ENCODE results near the gene UBE2F.
"Not testable (repeated sequence)": the region's sequence is repeated elsewhere in the genome, so short reads cannot be mapped to it uniquely, and the experiment has no call there.

The UBE2F gene

DNA sequence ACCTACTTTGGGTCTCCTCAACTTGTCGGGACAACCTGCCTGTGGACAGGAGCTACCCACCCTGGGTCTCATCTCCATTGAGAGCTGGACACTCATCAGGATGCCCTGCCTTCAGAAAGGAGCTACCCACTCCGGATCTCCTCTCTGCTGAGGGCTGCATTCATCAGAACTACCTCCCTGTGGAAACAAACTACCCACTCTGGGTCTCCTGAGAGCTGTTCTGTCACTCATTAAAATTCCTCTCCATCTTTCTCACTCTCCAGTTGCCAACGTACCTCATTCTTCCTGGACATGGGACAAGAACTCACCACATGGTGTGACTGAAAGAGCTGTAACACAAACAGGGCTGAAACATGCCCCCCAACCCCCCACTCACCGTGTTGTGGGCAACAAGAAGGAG, 22.5 kb upstream of the UBE2F start:
- DNase-seq (ENCODE audit: low spot score) = no peak

DNA sequence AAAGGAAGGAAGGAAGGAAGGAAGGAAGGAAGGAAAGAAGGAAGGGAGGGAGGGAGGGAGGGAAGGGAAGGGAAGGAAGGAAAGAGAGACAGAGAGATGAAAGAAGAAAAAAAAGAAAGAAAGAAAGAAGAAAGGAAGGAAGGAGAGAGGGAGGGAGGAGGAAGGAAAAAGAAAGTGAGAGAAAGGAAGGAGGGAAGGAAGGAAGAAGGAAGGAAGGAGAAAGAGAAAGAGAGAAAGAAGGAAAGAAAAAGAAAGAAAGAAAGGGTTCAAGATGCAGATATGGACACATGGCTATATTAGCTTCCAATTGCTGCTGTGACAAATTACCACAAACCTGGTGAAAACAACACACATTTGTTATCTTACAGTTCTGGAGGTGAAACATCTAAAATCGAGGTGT, 20.4 kb upstream of the UBE2F start:
- no peak for DNase-seq (ENCODE audit: low spot score)

DNA sequence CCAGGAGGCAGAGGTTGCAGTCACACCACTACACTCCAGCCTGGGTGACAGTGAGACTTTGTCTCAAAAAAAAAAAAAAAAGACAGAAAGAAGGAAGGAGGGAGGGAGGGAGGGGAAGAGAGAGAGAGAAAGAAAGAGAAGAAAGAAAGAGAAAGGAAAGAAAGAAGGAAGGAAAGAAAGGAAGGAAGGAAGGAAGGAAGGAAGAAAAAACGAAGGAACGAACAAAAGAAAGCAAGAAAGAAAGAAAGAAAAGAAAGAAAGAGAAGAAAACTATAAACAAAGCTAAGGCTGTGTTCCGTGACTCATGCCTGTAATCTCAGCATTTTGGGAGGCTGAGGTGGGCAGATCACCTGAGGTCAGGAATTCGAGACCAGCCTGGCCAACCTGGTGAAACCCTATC, 15.5 kb upstream of the UBE2F start:
- not testable (repeated sequence) for DNase-seq (ENCODE audit: low spot score)

DNA sequence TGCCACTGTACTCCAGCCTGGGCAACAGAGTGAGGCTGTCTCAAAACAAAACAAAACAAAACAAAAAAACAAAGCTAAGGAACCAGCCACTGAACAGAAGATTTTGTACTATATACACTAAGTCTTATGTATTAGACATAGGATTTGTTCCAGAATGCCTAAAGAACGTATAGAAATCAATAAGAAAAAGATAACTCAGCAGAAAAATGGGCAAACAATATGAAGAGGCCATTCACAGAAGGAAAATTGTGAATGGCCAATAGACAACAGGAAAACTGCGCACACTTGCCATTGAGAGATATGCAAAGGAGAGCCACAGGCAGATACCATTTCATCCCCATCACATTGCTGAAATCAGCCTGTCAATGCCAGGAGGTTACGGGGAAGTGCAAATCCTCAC, 14.9 kb upstream of the UBE2F start:
- no peak for DNase-seq (ENCODE audit: low spot score)

DNA sequence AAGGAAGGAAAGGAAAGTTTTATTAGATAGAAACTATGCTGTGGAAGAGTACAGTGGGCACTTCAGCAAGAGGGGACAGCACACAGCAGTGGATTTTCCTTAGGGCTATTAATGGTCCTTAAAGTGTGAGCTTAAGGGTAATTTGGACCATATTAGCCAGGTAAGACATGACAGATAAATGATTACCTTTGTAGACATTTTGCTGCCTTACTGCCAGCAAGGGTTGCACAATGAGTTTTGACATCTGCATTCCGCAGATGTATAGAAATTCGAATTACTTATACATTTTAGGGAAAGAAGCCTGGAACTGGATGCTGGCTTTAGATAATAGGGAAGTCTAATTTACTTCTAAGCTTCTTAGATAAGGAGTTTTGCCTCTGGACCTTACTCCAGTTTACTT, 14.0 kb upstream of the UBE2F start:
- no peak for DNase-seq (ENCODE audit: low spot score)

DNA sequence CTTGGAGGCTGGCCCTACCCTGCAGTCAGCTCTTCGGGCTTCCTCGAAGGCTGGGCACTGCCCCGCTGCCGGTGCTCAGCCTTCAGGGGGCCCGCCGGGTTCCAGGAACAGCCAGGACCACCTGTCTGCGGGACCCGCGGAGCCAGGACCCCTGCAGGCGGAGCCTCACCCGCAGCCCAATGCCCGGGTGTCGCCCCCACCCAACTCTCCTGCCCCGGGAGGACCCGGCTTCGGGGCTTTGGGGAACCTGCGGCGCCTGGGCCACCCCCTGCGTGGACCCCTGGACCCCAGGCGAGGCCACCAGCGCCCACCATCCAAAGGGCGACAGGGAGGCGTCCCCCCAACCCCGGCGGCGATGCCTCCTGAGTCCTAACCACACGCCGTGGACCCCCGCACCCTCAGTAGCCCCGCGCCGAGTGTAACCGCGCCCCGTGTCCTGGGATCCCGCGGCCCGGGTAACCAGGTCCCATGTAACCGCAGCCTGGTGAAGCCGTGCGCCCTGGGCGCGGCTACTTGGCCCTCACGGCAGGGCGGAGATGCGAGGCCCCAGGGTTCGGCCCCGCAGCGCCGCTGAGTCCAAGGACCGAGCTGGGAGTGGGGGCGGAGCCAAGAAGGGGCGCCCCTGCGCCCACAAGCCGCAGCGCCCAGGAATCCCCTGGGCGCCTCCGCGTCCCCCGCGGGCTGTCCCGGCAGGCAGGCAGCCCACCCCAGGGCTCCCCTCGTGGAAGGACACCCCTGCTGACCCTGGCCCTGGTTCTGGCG, 11.0 kb upstream of the UBE2F start:
- no peak for DNase-seq (ENCODE audit: low spot score)

DNA sequence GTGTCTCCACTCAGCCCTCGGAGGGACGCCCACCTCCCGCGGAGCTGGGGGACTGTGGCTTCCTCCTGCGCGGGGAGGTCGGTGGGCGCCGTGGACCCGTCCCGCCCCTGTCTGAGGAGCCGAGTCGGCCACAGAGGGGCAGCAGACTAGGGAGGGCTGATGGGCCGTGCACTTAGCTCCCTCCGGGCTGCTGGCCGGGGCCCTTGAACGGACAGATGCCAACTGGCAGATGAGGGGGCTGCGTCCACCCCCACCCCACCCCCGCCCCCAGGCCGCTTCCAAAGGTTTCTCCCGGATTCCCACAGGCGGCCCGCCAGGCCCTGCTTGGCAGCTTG, 10.4 kb upstream of the UBE2F start:
- DNase-seq (ENCODE audit: low spot score) = no peak

DNA sequence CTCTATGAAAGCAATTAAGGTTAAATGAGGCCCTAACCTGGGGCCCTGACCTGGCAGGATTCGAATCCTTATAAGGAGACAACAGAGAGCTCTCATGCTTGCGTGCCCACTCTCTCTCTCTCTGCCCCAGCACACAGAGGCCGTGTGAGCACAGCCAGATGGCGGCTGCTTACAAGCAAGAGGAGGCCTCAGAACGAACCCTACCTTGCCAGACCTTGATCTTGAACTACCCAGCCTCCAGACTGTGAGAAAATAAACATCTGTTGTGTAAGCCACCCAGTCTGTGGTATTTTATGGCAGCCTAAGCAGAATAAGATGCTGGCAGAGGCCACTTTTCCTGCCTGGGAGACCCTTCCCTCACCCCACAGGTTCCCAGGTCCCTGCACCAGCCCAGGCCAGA, 5.2 kb upstream of the UBE2F start:
- no peak for DNase-seq (ENCODE audit: low spot score)

DNA sequence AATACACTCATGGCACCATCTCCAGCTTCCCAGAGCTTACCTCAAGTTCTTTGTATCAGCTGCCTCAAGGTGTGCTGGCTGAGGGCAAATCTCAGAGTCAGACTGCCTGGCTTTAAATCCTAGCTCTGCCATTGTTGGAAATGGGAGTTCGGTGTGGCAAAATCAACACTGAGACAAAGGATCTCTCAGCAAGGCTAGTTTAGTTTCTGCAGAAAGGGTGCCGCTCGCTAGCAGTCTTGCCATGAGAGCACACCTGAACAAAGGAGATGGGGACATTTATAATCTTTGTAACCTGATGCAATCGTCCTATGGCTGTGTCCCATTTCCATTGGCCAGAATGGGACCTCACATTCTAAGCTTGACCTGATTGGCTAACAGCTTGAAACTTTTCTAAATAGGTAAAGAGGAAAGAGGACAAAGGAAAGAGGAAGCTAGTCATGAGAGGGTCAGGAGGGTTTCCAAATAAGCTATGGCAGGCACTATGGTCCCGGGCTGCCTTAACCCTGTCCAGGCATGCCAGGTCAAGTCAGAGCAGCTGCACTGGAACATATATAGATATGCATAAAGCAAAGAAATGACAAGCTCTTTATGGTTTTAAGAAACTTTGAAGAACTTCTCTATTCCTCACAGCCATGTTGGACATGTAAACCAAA, 4.3 kb upstream of the UBE2F start:
- DNase-seq (ENCODE audit: low spot score) = no peak

DNA sequence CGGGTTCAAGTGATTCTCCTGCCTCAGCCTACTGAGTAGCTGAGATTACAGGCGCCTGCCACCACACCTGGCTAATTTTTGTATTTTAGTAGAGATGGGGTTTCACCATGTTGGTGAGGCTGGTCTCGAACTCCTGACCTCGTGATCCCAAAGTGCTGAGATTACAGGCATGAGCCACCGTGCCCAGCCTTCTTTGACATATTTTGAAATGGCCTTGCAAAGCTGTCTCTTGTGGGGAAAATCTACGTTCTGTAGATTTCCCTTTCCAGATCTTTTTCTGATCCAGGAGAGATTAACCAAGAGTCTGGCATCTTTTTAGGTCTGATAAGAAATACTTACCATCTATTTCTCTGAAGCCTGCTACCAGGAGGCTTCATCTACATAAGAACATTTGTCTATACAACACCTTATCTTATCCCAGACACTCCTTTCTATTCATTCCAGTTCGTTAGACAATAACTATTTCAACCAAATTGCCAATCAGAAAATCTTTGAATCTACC, 3.3 kb upstream of the UBE2F start:
- DNase-seq (ENCODE audit: low spot score) = not testable (repeated sequence)

DNA sequence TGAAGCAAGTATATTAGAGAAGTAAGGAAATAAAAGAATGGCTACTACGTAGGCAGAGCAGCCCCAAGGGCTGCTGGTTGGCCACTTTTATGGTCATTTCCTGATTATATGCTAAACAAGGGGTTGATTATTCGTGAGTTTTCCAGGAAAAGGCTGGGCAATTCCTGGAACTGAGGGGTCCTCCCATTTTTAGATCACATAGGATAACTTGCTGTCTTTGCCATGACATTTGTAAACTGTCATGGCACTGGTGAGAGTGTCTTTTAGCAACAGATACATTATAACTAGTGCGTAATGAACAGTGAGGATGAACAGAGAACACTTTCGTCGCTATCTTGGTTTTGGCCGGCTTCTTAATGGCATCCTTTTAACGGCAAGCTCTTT, 2.6 kb upstream of the UBE2F start:
- DNase-seq (ENCODE audit: low spot score) = no peak

DNA sequence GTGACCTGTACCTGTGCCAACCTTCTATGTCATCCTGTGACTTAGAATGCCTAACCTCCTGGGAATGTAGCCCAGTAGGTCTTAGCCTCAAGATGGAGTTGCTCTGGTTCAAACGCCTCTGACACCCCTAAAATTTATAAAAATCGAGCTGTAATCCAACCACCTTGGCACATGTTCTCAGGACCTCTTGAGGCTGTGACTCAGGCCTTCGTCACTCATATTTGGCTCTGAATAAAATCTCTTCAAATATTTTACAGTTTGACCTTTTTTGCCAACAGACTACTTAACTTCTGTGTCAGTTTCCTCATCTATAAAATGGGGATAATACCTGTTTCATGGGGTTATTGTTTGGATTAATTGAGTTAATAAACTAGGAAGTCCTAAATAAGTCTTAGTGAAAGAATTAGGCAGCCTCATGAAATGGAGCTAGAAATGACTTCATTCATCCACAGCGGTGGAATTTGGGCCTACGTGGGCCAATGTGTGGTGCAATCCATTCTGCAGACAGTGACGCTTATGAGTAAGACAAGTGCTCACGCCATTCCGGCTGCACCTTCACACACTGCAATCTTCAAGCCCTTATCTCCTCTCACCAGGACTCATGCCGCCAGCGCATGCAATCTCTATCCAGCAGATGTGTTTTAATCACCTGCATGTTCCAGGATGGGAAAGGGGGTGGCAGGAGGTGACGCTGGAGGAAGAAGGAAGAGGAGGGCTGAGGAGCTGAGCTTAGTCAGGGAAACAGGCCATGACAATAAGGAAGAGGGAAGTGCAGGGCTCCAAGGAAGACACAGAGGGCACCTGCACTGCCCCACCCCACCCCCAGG, 2.0 kb upstream of the UBE2F start:
- no peak for DNase-seq (ENCODE audit: low spot score)

DNA sequence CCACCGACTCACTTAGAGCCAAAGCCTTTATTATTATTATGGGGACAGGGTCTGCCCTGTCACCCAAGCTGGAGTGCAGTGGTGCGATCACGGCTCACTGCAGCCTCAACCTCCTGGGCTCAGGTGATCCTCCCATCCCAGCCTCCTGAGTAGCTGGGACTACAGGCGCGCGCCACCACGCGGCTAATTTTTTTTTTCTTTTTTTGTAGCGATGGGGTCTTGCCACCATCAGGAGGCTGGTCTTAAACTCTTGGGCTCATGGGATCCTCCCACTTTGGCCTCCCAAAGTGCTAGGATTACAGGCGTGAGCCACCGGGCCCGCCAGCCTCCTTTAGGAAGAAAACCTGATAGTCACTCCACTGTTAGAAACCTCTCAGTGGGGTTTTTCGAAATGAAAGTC, 970 bp upstream of the UBE2F start:
- DNase-seq (ENCODE audit: low spot score) = not testable (repeated sequence)

DNA sequence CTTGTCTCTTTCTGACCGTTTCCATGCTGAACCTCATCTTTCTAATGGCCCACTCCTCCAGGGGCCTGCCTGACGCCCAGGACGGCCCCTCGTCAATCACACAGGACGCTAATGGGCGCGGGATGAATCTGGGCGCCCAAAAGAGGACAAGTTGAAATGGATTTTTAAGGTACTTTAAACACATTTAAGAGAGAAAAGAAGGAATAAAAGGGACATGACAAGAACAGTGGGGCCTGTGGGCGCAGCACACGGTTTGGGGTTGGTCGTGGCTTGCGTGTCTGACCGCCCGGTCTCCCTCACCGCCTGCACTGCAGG, 607 bp upstream of the UBE2F start:
- no peak for DNase-seq (ENCODE audit: low spot score)

DNA sequence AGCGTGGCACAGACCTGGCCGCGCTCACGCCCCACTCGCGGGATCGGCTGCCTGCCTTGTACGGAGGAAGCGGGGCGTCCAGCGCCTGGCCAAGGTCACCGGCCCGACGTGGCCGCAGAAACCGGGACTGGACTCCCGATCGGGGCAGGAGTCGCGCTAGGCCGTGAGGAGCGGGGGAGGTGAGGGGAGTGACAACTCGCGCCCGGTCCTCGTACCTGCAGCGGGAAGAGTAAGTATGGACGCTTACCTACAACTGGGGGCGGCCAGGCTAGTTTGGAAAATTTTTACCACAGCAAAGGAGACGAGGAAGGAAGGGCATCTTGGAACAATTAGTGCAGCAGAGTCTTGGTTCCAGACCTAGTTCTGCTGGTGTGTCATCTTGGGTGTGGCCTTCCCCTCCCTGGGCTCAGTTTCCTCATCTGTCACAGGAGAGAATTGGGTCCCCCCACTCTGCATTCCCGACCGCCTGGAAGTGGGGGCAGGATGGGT, 693 bp downstream of the UBE2F start:
- no peak for DNase-seq (ENCODE audit: low spot score)

DNA sequence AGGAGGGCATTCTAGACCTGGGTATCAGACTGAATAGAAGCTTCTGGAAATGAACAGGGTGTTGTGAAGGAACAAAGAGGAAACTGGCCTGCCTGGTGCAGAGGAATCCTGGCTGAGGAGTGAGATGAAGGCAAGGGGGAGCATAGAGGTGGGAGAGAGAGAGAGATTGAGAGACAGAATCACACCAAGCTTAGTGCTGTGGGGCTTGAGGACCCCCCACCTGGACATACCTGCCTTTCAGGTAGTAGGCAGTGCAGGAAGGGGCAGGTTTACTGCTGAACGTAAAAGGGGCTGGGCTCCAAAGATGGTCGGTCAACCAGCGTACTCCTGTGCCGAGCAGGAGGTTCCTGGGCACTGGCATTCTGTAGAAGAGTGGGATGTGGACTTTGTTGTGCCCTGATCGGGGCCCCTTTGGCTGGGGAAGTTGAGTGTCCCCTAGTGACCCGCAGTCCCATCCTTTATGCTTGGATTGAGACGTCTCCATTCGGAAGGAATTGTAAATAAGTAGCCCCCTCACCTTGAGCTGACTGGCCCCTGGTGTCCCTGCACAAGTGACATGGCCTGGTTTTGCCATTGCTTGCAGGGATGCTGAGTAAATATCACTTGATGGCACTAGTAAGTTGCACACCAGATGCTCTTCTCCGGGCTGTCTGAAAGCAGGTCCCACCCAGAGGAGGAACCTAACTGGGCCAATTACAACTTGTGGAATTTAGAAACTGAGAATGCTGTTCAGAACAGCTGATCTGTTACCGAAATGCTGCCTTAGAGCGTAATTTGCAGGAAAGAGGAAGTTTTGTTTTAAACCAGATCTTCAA, 1.4 kb downstream of the UBE2F start:
- DNase-seq (ENCODE audit: low spot score) = peak; percentile 86

DNA sequence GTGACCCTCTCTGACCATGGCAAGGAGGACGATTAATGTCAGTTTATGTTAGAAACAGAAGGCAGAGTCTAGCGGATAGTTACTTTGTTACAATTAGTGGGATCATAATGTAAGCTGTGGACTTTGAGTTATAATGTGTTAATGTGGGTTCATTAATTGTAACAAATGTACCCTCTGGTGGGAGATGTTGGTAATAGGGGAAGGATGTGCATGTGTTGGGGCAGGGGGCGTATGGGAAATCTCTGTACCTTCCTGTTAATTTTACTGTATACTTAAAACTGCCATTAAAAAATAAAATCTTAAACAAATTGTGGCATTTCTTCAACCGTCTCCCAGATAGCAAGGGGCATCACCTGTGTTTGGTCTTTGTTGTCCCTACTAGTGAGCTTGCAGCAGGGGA, 4.8 kb downstream of the UBE2F start:
- no peak for DNase-seq (ENCODE audit: low spot score)

DNA sequence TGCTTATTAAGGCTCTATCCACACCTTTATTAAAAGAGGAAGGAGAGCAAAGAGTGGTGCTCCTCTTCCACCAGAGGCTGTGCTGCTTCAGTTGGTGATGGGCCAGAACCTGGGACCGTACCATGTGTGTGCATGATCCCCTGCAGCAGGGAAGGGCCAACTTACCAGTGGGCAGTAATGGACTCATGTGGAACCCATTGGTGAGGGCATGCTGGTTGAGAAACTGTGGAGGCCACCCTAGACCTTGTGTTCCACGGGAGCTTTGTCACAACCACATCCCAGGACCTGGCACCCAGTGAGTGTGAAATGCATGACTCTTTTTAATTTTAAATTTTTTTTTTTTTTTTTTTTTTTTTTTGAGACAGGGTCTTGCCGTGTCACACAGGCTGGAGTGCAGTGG, 5.4 kb downstream of the UBE2F start:
- no peak for DNase-seq (ENCODE audit: low spot score)

DNA sequence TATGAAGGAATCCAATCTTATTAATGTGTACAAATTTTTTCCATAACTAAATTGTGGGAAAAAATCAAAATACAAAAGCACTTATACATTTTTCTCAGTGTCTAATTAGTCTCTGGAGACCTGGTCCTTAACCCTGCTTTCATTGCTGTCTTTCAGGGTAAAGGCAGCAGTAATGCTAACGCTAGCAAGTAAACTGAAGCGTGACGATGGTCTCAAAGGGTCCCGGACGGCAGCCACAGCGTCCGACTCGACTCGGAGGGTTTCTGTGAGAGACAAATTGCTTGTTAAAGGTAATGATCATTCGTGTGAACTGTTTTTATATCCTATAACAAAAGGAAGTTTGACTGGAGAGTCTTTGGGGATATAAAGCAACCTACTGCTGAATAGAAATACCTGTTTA, 6.1 kb downstream of the UBE2F start:
- DNase-seq (ENCODE audit: low spot score) = no peak

DNA sequence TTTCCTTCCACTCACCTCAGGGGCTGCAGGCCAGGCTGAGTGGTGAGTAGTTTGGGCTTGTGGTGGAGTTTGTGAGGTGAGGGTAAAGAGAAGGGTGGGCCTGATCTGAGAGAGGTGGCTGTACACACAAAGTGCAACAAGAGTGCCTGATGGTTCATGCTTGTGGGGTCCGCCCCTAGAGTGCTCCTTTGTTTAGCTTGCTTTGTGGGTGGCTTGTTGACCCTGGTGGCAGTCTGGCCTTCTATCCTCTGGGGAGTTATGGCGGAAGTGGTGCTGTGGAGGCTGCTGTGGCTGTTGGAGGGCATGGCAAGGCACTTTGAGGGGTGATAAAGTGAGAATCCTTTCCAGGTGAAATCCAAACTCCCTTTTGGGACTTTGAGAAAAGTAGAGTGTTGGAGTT, 10.6 kb downstream of the UBE2F start:
- DNase-seq (ENCODE audit: low spot score) = no peak

DNA sequence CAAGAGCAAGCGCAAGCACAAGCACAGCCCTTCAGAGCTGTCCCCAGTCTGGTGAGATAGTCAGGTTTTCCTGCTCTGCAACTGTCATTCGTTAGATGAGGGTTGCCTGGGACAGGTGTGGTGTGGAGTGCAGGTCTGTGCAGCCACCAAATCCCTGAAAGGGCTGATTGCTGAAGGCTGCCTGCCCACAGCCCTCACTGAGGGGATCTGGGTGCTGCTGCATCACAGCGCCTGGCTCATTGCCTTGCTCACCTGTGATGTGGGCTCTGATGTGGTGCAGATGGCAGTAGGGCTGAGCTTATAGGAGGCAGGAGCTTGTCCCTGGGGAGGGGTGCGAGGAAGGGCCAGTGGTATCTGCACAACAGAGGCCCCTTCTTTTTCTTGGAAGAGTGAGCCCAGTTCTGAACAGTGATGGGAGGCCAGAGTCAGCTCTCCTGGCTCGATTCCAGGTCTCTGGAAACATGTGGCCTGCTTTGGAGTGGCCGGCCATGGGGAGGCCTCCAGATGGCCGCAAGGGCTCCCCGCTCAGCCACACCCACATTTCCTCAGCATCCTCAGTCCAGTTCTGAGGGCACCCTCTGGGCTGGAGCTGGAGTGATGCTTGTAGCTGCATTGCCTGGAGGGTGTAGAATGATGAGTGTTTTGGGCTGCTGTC, 11.4 kb downstream of the UBE2F start:
- peak; percentile 77 for DNase-seq (ENCODE audit: low spot score)

DNA sequence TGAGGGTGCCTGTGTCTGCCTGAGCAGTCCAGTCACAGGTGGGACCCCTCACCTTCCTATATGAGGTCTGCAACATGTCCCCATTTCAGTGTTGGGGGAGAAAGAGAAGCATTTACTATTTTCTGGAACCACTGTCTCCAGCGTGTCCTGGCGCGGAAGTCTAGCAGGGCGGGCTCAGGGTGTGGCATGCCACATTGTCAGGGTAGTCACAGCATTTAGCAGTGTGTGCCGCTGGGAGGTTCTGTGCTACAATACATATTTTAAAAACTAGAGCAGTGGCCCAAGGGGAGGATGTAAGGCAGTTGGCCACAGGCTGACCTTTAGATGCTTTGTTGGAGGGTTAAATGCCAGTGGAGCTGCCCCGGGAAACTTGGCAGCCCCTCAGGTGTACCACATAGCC, 12.5 kb downstream of the UBE2F start:
- no peak for DNase-seq (ENCODE audit: low spot score)

Data from Ammon's horn (tissue), 1 donor.